Measurements from ENCODE around the gene SETD3.

Gene SETD3

DNA sequence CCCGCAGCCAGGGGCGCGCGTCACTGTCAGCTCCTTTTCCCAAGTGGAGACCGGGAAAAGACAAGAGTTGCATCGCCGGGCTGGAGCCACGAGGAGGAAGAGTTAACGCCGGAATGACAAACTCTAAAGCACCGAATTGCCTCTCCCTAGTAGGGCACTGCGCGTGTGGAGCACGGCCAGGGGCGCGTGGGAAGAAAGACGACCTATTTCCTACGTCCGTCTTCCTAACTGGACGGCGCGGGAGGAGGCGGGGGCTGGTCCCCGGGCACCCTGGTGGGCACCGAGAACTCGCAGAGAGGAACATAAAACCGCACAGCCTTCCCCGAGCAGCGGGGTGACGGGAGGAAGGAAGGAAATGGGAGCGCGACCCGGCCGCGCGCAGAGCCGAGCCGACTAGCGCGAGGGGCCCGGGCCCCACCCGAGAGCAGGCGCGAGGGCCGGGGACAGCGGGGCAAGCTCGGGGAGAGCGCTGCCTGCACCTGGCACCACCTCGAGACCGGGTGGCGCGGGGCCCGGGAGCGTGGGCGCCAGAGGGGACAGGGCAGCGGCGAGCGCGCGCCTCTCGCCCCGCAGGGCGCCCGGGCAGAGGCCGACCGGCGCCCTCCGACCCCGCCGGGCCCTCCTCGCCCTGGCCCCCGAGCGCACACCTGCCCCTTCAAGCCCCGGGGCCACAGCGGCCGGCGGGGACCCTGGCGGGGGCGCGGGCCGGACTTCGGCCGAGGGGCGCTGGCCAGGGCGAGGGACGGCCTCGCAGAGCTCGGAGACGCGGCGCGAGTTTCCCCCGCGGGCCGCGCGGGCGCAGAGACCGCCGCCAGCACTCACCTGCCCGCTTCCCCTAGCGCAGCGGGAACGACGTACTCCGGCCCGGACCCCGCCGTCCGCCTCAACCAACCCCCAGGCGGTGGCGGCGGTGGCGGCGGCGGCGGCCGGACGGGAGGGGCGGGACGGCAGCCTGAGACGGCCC, at the start of gene SETD3:
Gene SETD3 (minus strand): TSS at position 954 of the 964 bp plus-strand sequence. CDS start 15,054 bp downstream, outside the sequence.
- peak; percentile 72 for DNase-seq

DNA sequence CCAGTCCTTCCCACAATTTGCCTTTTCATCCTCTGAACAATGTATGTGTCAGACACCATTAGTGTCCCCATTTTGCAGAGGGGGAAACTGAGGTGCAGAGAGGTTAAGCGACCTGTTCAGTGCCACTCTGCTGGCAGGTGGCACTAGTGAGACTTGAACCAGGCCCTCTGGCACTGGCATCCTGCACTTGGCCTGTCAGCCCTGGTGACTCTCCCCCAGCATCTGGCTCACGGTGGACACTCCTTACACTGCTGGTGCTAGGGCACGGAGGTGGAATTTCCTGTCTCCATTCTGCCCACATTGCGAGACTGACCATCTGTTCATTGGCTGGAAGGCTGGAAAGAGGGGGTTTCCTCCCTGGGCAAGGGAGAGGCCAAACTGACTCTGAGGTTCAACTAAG, 49.2 kb upstream of the SETD3 start:
- peak; percentile 71 for DNase-seq

DNA sequence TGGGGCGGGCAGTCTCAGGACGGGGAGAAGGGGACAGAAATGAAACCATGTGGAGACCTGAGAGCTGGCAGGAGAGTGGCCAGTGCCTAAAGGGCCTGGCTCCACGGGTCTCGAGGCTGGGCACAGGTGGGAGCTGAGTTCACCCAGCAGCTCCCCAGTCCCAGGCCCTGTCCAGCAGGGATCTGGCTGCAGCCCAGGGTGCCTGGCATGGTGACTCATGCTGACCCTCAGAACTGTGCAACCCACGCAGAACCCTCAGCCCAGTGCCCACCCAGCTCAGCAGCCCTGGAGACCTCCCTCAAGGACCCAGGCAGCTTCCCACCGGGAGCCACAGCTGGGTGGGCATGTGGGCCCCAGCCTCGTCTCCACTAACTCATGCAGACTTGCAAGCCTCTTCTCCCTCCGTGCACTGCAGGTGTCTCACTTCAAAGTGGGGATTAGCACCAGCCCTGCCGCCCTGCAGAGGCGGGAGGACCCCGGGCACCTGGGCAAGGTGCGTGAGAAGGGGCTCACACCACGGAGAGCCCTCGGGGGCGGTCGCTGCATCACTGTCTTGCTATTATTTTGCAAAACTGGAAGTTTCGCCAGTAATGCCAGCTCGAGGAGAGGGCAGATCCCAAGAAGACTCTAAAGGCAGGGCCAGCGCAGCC, 46.9 kb upstream of the SETD3 start:
- DNase-seq, result no peak

DNA sequence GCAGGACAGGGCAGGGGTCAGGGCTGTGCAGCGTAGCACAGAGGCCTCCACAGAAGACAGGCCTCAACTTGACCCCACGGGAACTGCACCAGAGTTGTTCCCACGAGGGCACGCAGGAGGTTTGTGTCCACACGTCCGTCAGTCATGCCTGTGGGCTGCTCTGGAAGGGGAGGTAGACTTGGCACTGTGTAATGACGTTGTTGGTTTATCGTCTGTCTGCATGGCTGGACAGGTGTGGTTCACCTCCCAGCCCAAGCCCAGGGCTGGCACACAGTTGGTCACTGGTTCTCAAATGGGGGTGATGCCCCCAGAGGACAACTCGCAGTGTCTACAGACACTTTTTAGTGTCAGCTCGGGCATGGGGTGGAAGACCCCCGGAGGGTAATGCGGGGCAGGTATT, 46.4 kb upstream of the SETD3 start:
- no peak for DNase-seq

DNA sequence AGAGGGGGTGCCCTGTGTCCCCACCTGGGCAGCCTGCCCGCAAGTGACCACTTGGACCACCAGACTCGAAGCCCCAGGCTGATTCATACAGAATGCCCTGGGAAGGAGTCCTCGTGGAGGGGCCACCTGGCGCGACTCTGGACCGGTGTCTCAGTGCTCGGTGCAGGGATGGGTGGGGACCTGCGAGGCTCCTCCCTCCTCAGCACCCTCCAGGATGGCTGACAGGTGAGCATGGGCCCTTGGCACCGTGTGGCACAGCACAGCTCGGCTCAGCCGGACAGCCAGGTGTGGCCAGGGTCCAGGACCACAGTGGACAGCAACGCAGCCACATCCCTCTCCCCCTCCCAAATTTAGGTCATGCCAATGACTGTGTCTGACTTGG, 45.0 kb upstream of the SETD3 start:
- no peak for DNase-seq

DNA sequence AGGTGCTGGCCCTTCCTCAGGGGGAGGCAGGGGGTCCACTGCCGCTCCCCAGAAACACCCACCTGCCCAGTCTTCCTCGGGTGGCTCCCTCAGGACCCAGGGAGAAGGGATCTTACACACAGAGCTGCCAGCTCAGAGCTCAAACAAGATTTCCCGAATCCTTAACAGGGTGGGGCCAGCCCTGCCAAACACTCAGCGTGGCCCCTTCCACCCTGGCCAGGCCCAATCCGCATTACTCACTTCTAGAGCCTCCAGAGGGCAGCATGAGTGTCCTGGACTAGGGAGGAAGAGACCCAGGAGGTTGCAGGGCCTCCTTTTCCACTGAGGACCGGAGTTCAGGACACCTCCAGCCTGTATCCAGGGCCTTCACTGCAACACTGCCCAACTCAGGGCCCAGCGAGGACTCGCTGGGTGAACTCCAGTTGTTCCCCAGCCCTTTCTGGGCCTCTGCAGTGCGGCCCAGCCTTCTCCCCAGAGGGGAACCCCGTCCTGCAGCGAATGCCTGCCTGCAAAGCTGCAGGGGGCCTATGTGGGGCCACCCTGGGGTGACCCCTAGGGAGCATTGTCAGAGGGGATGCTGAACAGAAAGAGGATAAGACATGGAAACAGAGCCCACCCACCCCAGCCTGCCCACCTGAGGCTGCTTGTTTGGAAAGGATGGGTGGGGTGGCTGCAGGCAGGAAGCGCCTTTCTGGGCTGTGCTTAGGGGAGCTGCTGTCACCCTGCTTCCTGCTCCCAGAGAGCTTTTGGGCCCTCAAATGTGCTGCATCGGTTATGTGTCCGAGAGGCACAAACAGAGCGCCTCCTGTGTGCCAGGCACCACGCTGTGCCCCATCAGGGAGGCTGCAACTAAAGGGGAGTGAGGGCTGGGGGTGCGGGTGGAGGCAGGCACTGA, 44.4 kb upstream of the SETD3 start:
- DNase-seq, result peak; percentile 73

DNA sequence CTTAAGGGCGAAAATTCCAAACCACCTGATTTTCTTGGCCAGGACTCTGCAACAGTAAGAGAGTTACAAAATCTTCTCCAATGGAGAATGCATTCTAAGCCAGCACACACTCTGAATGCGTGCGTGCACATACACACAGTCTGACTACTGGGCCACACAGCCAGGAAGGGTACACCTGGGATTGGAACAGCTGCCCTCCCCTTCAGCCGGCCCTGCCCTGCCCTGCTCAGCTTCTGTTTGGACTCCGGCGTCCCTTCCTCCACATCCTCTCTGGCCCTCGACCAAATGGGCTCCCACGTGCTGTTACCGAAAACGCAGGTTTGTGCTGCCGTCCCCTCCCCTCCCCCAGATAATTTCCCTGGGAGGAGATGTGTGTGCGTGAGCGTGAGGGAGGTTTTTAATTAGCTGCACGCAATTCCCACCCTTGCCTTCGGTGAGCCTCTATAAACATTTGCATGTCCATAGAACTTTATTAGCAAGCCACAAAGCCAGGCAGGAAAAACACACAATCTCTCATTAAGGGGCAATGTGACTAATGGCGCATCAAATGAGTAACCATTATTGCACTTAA, 43.5 kb upstream of the SETD3 start:
- no peak for DNase-seq

DNA sequence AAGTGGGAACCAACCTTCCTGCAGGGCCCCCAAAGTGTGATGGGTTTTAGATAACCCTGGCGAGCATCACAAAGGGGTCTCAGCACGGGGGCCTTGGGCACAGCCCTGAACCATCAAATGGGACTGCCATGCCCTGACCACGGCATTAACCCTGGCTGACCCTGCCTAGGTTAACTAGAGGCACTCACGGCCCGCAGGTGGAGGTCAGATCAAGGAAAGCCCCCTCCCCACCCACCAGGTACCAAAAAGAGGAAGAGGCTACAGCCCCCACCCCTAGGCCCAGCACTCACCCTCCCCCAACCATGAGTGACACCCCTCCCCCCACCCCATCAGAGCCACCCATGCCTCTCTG, 43.0 kb upstream of the SETD3 start:
- DNase-seq, result no peak

DNA sequence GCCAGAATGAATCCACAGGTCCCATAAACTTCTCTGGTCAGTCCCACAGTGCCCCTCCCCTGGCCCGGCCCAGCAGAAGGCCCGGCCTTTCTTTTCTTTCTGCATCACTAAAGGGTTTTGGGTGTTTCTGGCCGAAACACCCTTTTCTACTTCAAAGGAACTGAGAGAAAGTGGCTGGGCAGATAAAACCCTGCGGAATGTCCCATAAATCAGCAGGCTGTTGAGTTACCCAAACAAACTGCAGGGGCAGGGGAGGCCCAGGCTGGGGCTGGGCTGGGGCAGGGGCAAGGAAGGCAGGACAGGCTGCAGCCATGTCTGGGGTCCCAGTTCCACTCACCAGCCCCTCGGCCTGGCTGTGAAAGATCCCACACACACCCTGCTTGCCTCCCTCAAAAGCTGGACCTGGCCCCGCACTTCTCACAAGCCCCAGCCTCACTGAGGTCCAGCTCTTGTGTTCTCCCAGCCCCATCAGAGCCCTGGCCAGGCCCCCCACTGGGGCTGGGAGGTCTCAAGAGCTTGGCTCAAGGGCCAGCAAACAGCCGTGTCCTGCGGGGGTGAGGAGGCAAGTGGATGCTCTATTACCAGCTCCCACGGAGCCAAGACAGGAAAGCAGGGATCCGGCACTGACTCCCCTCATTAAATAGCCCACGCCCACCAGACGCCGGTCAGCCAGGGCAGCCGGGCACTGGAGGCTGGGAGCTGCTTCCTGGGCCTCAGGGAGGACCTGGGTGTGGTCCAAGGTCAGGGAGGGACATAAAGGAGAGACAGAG, 42.5 kb upstream of the SETD3 start:
- DNase-seq, result peak; percentile 28

DNA sequence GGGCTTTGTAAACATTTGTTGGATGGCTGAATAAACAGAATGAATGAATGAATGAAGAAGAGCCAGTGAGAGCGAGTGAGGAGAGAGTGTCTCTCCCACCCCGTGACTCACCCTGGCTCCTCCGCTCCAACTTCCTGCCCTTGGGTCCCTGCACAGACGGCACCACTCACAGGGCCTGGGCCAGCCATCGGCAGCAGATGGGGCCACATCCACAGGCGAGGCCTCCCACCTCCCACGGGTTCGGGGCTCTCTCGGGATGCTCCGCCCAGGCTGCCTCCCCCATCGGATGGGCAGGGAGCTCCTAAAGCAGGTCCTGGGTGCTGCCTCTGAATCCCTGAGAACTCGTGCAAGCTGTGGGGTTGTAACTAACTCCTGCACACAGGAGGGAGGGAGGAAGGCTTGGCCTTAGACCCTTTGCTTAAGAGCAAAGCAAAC, 41.8 kb upstream of the SETD3 start:
- DNase-seq, result peak; percentile 84

DNA sequence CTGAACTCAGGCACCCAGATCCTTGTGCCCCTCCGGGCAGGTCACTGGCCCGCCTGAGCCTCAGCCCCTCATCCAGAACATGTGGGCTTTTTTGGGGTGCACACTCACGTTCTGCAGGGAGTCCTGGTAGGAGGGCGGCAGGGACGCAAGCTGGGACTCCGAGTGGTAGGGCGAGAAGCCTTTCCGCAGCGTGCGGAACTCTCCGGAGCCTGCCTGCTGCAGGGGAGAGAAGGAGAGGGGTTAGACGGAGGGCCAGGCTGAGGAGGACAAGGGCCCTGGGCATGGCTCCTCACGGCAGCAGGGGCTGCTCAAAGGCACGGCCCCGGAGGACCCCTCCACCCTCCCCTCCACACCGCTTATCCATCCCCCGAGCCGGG, 41.4 kb upstream of the SETD3 start:
- no peak for DNase-seq

DNA sequence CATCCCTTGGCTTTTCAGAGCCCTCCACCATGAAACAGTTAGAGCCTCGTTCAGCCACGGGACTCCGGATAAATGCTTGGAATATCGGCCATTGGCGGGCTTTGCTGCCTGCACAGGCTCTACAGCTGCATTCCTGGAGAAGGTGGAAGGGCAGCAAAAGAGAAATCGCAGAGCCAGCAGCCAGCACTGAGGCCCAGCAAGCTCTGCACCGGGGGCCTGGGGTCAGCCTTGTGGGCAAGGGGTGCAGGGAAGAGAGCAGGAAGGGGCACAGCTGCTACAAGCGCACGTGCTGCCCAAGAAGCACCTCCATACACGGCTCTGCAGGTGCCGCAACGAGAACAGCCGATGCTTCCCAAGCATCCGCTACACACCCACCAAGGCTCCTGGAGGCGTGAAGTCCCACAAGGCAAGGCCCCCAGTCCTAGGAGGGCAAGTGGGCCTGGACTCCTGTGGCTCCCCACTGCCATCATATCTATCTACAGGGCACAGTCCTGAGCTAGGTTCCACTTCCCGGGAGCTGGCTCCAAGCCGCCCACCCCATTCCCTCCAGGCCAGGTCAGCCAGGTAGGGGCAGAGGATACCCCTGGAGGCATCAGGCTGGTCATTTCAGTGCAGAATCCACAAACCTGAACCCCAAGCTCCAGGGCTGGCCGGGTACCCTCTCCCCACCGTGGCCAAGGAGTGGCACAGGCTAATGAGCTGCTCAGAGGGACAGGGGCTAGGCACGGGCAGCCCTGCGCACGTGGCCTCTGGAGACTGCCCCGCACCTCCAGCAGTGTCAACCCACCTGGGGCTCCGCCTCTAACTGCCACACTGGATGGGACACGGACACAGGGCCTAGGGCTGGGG, 40.7 kb upstream of the SETD3 start:
- DNase-seq, result no peak

DNA sequence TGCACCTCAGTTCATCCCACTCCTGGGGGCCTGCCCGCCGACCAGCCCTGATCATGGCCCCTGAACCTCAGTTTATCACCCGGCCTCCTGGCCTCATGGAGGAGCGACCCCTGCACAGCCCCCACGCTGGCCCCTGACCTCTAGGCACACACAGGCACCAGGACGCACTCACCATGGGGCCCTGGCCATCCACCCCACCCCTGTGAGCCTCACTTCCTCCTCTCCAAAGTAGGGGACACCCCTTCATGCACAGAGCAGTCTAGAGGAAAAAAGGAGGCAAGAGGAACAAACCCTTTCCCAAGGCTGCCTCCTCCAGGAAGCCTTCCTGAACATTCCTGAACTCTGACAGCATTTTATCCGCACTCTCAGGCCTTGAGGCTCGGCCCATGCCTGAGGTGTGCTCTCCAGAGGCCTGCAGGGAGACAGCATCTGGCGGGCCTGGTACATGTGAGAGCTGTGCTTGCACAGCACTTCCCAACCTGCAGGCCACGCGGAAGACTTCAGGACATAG, 40.0 kb upstream of the SETD3 start:
- no peak for DNase-seq

DNA sequence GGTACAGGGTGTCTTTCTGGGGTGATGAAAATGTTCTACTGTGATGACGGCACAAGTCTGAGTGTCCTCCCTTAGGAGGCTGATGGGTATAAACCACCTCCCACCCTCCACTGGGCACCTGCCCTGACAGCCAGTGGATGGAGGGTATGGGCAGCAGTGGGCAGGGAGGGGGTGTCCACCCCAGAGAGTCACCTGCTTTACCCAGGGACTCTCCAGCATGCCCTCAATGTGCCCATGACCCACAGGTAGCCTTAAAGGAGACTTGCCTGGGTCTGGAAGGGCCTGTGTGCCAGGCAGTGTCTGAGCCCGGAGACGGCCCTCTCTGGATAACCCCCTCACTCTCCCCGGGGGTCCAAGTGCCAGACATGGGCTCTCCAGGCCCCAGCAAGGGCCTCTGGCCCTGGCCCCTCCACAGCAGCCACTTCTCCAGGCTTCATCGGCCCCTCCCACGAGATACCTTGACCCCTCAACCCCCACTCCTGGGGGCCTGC, 39.3 kb upstream of the SETD3 start:
- no peak for DNase-seq

DNA sequence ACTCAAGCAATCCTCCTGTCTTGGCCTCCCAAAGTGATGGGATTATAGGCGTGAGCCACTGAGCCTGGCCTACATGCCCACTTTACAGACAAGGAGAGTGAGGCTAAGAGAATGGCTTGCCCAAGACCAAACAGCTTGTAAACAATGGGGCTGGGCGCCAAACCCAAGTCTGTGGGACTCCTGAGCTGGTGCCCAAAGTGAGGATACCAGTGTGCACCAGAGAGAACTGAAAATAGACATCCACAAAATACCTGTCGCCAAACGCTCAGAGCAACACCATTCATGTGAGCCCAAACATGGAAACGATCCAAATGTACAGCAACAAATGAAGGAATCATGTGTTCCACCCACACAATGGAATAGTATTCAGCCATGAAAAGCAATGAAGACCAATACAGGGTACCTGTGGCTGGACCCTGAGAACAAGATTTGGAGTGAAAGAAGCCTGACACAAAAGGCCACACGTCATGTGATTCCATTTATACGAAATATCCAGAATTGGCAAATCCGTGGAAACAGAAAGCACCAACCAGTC, 38.8 kb upstream of the SETD3 start:
- DNase-seq, result no peak

DNA sequence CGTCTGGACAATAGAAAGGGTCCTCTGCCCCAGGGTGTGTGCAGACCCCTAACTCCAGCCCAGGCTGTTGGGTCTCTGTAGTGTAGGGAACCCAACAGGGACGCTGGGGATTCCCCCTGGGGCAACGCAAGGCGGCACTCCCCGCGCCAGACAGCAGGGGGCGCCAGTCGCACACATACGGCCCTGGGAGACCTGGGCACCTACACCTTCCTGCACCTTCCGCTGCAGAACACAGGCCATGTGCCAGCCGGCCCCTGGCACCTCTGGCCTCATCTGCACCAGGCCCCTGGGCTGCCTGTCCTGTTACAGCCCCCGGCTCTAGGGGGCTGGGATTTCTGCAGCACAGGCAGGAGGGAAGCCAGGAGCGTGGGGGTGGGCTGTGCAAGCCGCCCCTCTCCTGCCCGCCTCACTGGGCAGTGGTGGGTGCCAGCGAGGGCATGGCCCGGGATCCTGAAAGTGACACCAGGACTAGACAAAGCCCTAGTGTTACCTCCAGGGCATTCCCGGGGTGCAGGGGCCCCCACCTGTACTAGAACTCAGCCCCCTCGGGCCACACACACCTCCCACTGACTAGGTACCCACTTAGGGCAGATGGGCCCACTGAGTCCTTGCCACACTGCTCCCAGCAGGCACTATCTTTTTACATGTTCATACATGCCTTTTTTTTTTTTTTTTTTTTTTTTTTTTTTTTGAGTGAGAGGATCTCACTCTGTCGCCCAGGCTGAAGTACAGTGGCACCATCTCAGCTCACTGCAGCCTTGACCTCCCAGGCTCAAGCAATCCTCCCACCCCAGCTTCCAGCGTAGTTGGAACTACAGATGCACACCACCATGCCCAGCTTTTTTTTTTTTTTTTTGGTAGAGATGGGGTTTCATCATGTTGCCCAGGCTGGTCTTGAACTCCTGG, 38.0 kb upstream of the SETD3 start:
- peak; percentile 55 for DNase-seq

DNA sequence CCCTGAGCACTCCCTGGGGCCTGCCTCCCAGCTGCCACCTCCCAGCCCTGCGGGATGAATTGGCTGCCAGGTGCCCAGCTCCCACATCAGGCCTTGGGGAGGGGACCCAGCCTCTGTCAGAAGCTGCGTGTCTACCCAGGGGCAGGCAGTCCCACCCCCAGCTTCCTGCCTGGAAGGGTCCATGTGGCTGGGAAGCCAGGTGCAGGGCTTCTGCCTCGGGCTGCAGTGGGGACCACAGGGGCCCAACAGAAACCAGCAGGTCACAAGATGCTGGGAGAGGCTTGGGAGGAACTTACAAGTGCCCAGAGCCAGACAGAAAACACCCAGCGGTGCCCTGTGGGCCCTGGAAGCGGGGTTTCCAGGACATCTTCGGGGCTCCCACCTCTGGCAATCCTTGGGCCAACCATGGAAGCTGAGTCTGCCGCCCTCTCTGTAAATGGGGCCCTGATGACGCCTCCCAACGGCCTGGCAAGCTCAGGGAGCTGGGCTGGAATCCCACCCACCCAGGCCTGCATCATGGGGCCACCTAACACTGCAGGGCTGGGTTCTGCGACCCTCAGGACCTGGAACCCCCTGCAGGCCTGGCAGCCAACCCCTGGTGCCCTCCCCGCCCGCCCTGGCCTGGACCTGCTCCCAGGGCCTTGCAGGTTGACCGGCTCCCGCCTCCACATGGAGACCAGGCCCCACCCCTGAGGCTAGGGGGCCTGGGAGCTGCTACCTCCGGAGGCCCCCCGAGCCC, 37.2 kb upstream of the SETD3 start:
- no peak for DNase-seq

DNA sequence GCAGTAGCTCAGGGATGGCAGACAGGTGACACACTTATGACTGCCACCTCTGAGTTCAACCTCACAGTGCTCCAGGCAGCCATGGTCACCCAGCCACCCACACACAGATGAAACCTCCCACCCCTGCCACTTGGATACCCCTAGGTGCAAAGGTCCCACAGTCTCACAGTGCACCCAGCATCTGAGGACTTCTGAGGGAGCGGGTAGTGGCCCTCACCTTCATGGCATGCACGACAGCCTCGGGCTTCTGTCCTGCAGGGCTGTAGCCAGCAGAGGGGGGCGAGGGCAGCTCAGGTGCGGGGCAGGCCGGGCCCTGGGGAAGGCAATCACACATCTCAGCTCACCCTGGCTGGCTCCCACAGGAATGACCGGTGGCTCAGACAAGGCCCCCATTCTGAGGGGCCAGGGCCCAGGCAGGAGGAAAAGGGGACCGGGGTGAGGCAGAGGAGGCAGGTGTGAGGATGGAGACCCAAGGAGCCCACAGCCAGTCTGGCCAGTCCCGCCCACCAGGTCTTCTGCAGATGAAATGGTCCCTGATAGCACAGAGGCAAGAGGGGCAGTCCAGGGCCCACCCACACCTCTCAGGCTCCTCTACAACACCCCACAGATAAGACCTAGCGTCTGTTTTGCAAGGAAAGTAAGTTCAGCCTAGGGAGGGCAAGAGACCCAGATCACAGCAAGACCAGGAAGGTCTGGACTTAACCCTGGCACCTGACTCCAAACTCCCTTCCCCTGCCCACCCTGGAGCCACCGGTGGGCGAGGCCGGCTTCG, 36.4 kb upstream of the SETD3 start:
- DNase-seq, result no peak

All from EL (cell line).